ENCODE results near the gene MAML3. TPM values are rescaled to one million over a fixed set of nuclear protein-coding genes. Genes with fewer than 3 reads are reported as not detected.

Gene MAML3
- total RNA-seq, 1 experiment from 2014 or later: 12.1 TPM

GRCh38 chr4:140028676-140029517, 125.1 kb downstream of the MAML3 start:
- no peaks in the 10 kb centered on the region for H3K36me3 ChIP-seq (ENCODE audit: control insufficient read depth, insufficient read depth, low read length)
- CTCF ChIA-PET: interaction anchor here (0.6 to 1.6 kb wide), 7 partner anchors 8 to 331 kb away, joined by 3 to 11 read pairs (median 3); no protein-coding TSS in a partner anchor
- DNase-seq: peak in 1 of 2 experiments; percentile 55
- no peaks in the 10 kb centered on the region for H3K9me3 ChIP-seq
- H3K27me3 ChIP-seq (replicated peaks; ENCODE audit: control insufficient read depth, insufficient read depth, low read length): no peaks in the 10 kb centered on the region
- Mint-ChIP-seq H3K9me3 (ENCODE audit: unreplicated experiment) (no peaks in the 10 kb centered on the region), H3K4me3 (ENCODE audit: unreplicated experiment) (peak overlapping the region; percentile 70), H3K4me1 (ENCODE audit: low read depth, unreplicated experiment) (peaks cover 50% of the 10 kb centered on the region), H3K36me3 (ENCODE audit: insufficient read depth, unreplicated experiment) (no peaks in the 10 kb centered on the region), H3K27ac (ENCODE audit: unreplicated experiment) (peak overlapping the region; percentile 95), H3K27me3 (ENCODE audit: insufficient read depth, unreplicated experiment) (no peaks in the 10 kb centered on the region)
- TF ChIP-seq CTCF (IDR thresholded peaks at IDR 0.05; ENCODE audit: insufficient read depth in 1 of 2, low read depth in 1 of 2, low read length in 1 of 2, severe bottlenecking in 1 of 2, unreplicated experiment in 1 of 2): no peak
- intact Hi-C loops (cut with micrococcal nuclease; ENCODE audit: unreplicated experiment): loop anchor here (1.0 kb wide), 2 partner anchors 8 to 9 kb away; no protein-coding TSS in a partner anchor
- H3K4me1 ChIP-seq: peaks cover 58% of the 10 kb centered on the region
- TSS peak; percentile 94 for BruUV-seq (replicated peaks)
- POLR2A ChIA-PET: interaction anchor here (0.5 to 1.3 kb wide), 6 partner anchors 9 to 177 kb away, joined by 3 to 11 read pairs (median 6); partner anchors contain the start of gene MAML3
- no peak overlapping the region for H3K4me3 ChIP-seq (ENCODE audit: low read depth, low read length)

GRCh38 chr4:140028101-140028500, 125.9 kb downstream of the MAML3 start:
- intact Hi-C loops (cut with micrococcal nuclease; ENCODE audit: unreplicated experiment): loop anchor here (1.0 kb wide), 2 partner anchors 8 to 9 kb away; no protein-coding TSS in a partner anchor
- no peaks in the 10 kb centered on the region for H3K27me3 ChIP-seq (replicated peaks; ENCODE audit: control insufficient read depth, insufficient read depth, low read length)
- H3K4me3 Mint-ChIP-seq (ENCODE audit: unreplicated experiment): peak overlapping the region; percentile 70
- peak overlapping the region; percentile 95 for H3K27ac Mint-ChIP-seq (ENCODE audit: unreplicated experiment)
- H3K4me1 Mint-ChIP-seq (ENCODE audit: low read depth, unreplicated experiment): peaks cover 46% of the 10 kb centered on the region
- no peaks in the 10 kb centered on the region for H3K9me3 Mint-ChIP-seq (ENCODE audit: unreplicated experiment)
- no peaks in the 10 kb centered on the region for H3K9me3 ChIP-seq
- no peak overlapping the region for H3K4me3 ChIP-seq (ENCODE audit: low read depth, low read length)
- ChIA-PET POLR2A (interaction anchor here (1.0 to 1.3 kb wide), 4 partner anchors 8 to 123 kb away, joined by 4 to 11 read pairs (median 8); no protein-coding TSS in a partner anchor), CTCF (interaction anchor here (0.6 to 1.6 kb wide), 7 partner anchors 8 to 332 kb away, joined by 3 to 11 read pairs (median 3); no protein-coding TSS in a partner anchor)
- BruUV-seq (replicated peaks): TSS peak; percentile 28
- peaks cover 58% of the 10 kb centered on the region for H3K4me1 ChIP-seq
- no peaks in the 10 kb centered on the region for H3K27me3 Mint-ChIP-seq (ENCODE audit: insufficient read depth, unreplicated experiment)
- DNase-seq: no peak
- no peaks in the 10 kb centered on the region for H3K36me3 Mint-ChIP-seq (ENCODE audit: insufficient read depth, unreplicated experiment)
- H3K36me3 ChIP-seq (ENCODE audit: control insufficient read depth, insufficient read depth, low read length): no peaks in the 10 kb centered on the region
- TF ChIP-seq CTCF (IDR thresholded peaks at IDR 0.05; ENCODE audit: insufficient read depth in 1 of 2, low read depth in 1 of 2, low read length in 1 of 2, severe bottlenecking in 1 of 2, unreplicated experiment in 1 of 2): no peak

- DNase-seq: no peak
- ChIA-PET CTCF (no interaction called here), POLR2A (no interaction called here)
- intact Hi-C loops (cut with micrococcal nuclease; ENCODE audit: unreplicated experiment): no loop called here
- Histone ChIP-seq H3K4me3 (ENCODE audit: low read depth, low read length) (no peak overlapping the region), H3K4me1 (peaks cover 61% of the 10 kb centered on the region), H3K9me3 (no peaks in the 10 kb centered on the region), H3K27me3 (replicated peaks; ENCODE audit: control insufficient read depth, insufficient read depth, low read length) (no peaks in the 10 kb centered on the region), H3K36me3 (ENCODE audit: control insufficient read depth, insufficient read depth, low read length) (no peaks in the 10 kb centered on the region)
- no peaks in the 10 kb centered on the region for H3K9me3 Mint-ChIP-seq (ENCODE audit: unreplicated experiment)
- peak overlapping the region; percentile 55 for H3K27ac Mint-ChIP-seq (ENCODE audit: unreplicated experiment)
- peak overlapping the region; percentile 22 for H3K4me3 Mint-ChIP-seq (ENCODE audit: unreplicated experiment)
- BruUV-seq (replicated peaks): no TSS peak
- no peaks in the 10 kb centered on the region for H3K27me3 Mint-ChIP-seq (ENCODE audit: insufficient read depth, unreplicated experiment)
- H3K36me3 Mint-ChIP-seq (ENCODE audit: insufficient read depth, unreplicated experiment): no peaks in the 10 kb centered on the region
- no peak for TF ChIP-seq CTCF (IDR thresholded peaks at IDR 0.05; ENCODE audit: insufficient read depth in 1 of 2, low read depth in 1 of 2, low read length in 1 of 2, severe bottlenecking in 1 of 2, unreplicated experiment in 1 of 2)
- H3K4me1 Mint-ChIP-seq (ENCODE audit: low read depth, unreplicated experiment): peaks cover 53% of the 10 kb centered on the region
Observed at GRCh38 chr4:140027101-140027500, 126.9 kb downstream of the MAML3 start.

Data from Caco-2 (cell line).